AG04450 (cell line): ENCODE results near the gene HNMT. TPM values are rescaled to one million over a fixed set of nuclear protein-coding genes. Genes with fewer than 3 reads are reported as not detected.

Experiments used
- CTCF ChIA-PET: fragments of 300-600, 350-600 bp; formaldehyde crosslinking; extraction: SDS; loops from one replicate; lab custom pipeline; 2022; ENCODE audit warnings: antibody characterized with exemption, inconsistent platforms; lab: Charles Lee
- POLR2A ChIA-PET: fragments of 350-600 bp; formaldehyde crosslinking; extraction: SDS; loops from one replicate; lab custom pipeline; 2021; ENCODE audit warnings: antibody characterized with exemption, inconsistent platforms; lab: Yijun Ruan, JAX
- DNase-seq: peaks from one replicate; pipeline ENCODE4 v3.0.0-alpha.2; 2011; ENCODE audit warnings: low read depth, low spot score
- H3K27ac ChIP-seq: one replicate; pipeline ENCODE4 v1.5.1; 2012; ENCODE audit warnings: low read depth, low read length, control low read depth
- H3K27me3 ChIP-seq: one replicate; pipeline ENCODE4 v1.6.0; 2012; ENCODE audit warnings: low read length; ENCODE audit not compliant: control insufficient read depth, insufficient read depth
- H3K4me3 ChIP-seq: 2 replicates; pipeline ENCODE4 v1.5.1; 2011; ENCODE audit warnings: mild to moderate bottlenecking, low read depth, low read length, control low read depth
- H3K9me3 ChIP-seq: 2 replicates; pipeline ENCODE4 v1.5.1; 2012; ENCODE audit warnings: low read length; ENCODE audit not compliant: control insufficient read depth, insufficient read depth
- polyA plus RNA-seq: library from polyadenylated mRNA; depleted of rRNA; stranded (reverse); fragments of >200 nt; gene quantifications from 2 replicates; pipeline ENCODE4 v1.2.3, GENCODE V29; 2011
- TF ChIP-seq, protein P1 (sequence below): IDR thresholded peaks from 2 replicates; pipeline ENCODE4 v1.5.1; 2011; ENCODE audit warnings: low read depth, low read length, control low read depth, inconsistent platforms

Gene HNMT
- polyA plus RNA-seq, 1 experiment: 47.0 TPM

DNA sequence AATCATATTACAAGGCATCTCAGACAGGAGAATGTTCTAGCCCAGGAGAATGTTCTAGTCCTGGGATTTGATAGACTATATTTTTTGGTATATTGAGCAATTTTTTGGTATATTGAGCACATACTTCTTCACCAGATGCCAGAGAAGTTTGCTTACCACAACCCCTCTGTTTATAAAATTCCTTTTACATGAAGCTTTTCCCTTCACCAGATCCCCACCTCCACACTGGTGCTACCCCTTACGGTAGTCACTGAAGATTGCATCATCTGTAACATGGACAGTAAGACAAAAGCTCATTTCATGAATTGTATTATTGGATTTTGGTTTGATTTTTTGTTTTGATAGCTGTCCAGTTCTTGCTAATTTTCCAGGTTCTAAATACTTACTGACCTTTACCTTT is 7.2 kb upstream of the HNMT start:
- TF ChIP-seq, protein P1, sequence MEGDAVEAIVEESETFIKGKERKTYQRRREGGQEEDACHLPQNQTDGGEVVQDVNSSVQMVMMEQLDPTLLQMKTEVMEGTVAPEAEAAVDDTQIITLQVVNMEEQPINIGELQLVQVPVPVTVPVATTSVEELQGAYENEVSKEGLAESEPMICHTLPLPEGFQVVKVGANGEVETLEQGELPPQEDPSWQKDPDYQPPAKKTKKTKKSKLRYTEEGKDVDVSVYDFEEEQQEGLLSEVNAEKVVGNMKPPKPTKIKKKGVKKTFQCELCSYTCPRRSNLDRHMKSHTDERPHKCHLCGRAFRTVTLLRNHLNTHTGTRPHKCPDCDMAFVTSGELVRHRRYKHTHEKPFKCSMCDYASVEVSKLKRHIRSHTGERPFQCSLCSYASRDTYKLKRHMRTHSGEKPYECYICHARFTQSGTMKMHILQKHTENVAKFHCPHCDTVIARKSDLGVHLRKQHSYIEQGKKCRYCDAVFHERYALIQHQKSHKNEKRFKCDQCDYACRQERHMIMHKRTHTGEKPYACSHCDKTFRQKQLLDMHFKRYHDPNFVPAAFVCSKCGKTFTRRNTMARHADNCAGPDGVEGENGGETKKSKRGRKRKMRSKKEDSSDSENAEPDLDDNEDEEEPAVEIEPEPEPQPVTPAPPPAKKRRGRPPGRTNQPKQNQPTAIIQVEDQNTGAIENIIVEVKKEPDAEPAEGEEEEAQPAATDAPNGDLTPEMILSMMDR: no peak
- H3K4me3 ChIP-seq: no peak overlapping the region
- POLR2A ChIA-PET: interaction anchor here (1.0 kb wide), 1 partner anchor 12 kb away, joined by 8 read pairs; no protein-coding TSS in a partner anchor

DNA sequence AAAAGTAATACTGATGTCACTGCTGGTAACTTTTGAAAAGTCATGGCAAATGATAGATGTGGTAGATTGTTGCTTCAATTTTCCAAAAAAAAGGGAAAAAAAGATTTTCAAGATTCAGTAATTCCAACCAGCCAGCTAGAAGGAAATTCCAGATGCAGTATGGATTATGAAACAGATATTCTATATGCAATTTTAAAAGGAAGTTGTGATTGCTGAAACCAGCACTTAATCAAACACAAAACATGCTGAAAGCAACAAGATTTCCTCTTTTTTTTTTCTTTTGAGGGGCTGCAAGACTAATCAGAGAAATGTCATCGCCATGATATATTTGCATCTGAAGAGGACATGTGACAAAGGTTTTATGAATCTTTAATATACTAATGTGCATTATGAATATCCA is 5.1 kb upstream of the HNMT start:
- H3K27ac ChIP-seq: no peak overlapping the region
- no peak for DNase-seq
- no peak overlapping the region for H3K4me3 ChIP-seq
- no peaks in the 10 kb centered on the region for H3K9me3 ChIP-seq
- H3K27me3 ChIP-seq: no peaks in the 10 kb centered on the region
- POLR2A ChIA-PET: no interaction called here
- TF ChIP-seq, protein P1: no peak
- CTCF ChIA-PET: interaction anchor here (1.0 kb wide), 1 partner anchor 11 kb away, joined by 3 read pairs; no protein-coding TSS in a partner anchor

More for the DNA sequence above, 7.2 kb upstream of the HNMT start:
- CTCF ChIA-PET: interaction anchor here (1.3 to 1.9 kb wide), 2 partner anchors 9 to 133 kb away, joined by 4 to 8 read pairs; no protein-coding TSS in a partner anchor
- H3K9me3 ChIP-seq: no peaks in the 10 kb centered on the region
- DNase-seq: peak; percentile 90
- H3K27ac ChIP-seq: no peak overlapping the region
- no peaks in the 10 kb centered on the region for H3K27me3 ChIP-seq

DNA sequence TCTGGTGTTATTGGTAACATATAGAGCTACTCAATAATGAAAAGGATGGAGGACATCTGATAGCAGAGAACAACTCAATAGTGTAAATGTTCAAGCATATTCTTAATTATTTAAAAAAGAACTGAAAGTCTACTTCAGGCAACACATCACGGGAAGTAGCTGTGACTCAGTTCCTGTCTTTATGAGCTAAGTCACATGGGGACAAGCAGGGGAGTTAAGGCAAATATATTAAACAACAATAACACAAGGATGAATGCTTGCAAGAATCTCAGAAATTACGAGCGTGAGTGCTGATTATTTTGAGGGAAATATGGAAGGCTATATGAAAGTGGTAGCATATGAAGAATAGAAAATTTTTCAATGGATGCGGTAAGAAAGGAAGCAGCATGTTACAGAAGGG is 4.0 kb upstream of the HNMT start:
- TF ChIP-seq, protein P1: no peak
- no peak for DNase-seq
- Histone ChIP-seq H3K9me3 (no peaks in the 10 kb centered on the region), H3K27ac (no peak overlapping the region), H3K27me3 (no peaks in the 10 kb centered on the region), H3K4me3 (no peak overlapping the region)
- ChIA-PET POLR2A (no interaction called here), CTCF (no interaction called here)

DNA sequence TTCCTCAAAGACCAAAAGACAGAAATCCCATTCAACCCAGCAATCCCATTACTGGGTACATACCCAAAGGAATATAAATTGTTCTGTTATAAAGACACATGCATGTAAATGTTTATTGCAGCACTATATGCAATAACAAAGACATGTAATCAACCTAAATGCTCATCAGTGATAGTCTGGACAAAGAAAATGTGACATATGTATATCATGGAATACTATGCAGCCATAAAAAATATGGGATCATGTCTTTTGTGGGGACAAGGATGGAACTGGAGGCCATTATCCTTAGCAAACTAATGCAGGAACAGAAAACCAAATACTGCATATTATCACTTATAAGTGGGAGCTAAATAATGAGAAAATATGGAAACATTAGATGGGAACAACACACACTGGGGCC is 2.7 kb upstream of the HNMT start:
- DNase-seq: no peak
- no peak overlapping the region for H3K4me3 ChIP-seq
- H3K27me3 ChIP-seq: no peaks in the 10 kb centered on the region
- CTCF ChIA-PET: no interaction called here
- TF ChIP-seq, protein P1: no peak
- H3K27ac ChIP-seq: no peak overlapping the region
- POLR2A ChIA-PET: no interaction called here
- no peaks in the 10 kb centered on the region for H3K9me3 ChIP-seq

DNA sequence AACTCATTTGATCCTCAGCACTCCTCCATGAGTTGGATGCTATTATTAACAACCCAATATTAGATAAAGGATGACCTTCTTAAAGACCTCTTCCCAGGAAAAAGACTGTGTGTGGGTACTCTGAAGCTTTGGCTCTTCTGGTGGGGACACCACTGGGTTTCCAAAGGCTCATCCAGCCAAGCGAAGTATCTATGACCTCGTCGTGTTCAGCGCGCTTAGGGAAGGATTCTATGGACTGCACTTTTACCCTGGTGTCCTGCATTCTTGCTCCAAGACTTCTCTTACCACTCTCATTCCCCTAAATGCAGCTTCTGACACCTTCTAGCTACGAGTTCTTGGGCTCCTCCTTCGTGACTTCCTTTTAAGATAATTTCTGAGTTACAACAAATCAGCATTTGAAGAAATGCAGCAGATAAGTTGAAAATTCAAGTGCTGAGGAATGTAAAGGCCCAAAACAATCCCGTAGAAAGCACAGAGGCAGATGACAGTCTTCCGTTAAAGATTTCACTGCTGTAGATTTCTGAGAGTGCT is 673 bp upstream of the HNMT start:
- DNase-seq: no peak
- no peaks in the 10 kb centered on the region for H3K27me3 ChIP-seq
- ChIA-PET CTCF (interaction anchor here (0.6 to 2.6 kb wide), 11 partner anchors 12 to 537 kb away, joined by 3 to 9 read pairs (median 4); no protein-coding TSS in a partner anchor), POLR2A (interaction anchor here (0.7 to 1.4 kb wide), 5 partner anchors 12 to 108 kb away, joined by 3 to 9 read pairs (median 3); no protein-coding TSS in a partner anchor)
- peak overlapping the region; percentile 69 for H3K4me3 ChIP-seq
- TF ChIP-seq, protein P1: no peak
- no peaks in the 10 kb centered on the region for H3K9me3 ChIP-seq
- peak overlapping the region; percentile 59 for H3K27ac ChIP-seq
